Measurements from ENCODE around the gene EP400.

EP400 gene

GRCh38 chr12:131928080-131928710 is 21.5 kb upstream of the EP400 start:
- H4K20me1 ChIP-seq (ENCODE audit: low read depth, low read length), result no peaks in the 10 kb centered on the region; the same call in 1 of the 2 replicates
- H2AFZ ChIP-seq (ENCODE audit: low read depth, low read length, severe bottlenecking), result peak overlapping the region; percentile 94
- H3K36me3 ChIP-seq (ENCODE audit: low read length), result peaks cover 12% of the 10 kb centered on the region; the same call in 1 of the 2 replicates
- H3K9me3 ChIP-seq (ENCODE audit: insufficient read depth, low read length), result no peaks in the 10 kb centered on the region
- H3K27me3 ChIP-seq (ENCODE audit: low read length), result no peaks in the 10 kb centered on the region
- peaks cover 10% of the 10 kb centered on the region; the same call in 1 of the 2 replicates for H3F3A ChIP-seq (ENCODE audit: insufficient read depth)
- H3K4me2 ChIP-seq (ENCODE audit: low read depth, low read length, poor library complexity, severe bottlenecking), result peak overlapping the region; percentile 87
- H3K27ac ChIP-seq (ENCODE audit: low read depth, low read length), result no peak overlapping the region
- peaks cover 20% of the 10 kb centered on the region for H3K79me2 ChIP-seq (ENCODE audit: insufficient read depth, low read length)
- peak overlapping the region; percentile 67 for H3K4me3 ChIP-seq (ENCODE audit: insufficient read depth, low read length, poor library complexity, severe bottlenecking)
- H3K9me2 ChIP-seq (replicated peaks; ENCODE audit: insufficient read depth, low read length), result no peaks in the 10 kb centered on the region
- no peak for TF ChIP-seq EZH2phosphoT487 (conservative IDR thresholded peaks at IDR 0.05; ENCODE audit: low read length)
- no peak for TF ChIP-seq CTCF (IDR thresholded peaks at IDR 0.05; ENCODE audit: insufficient read depth, low read length, poor library complexity, severe bottlenecking)
- H3K9ac ChIP-seq (ENCODE audit: low read length), result peak overlapping the region; percentile 79

GRCh38 chr12:131928711-131929580 is 20.8 kb upstream of the EP400 start, which contains the start of gene PUS1:
PUS1 (plus strand) TSS chr12:131929276; CDS start chr12:131929723, 447 bp downstream.
- no peaks in the 10 kb centered on the region for H3K9me3 ChIP-seq (ENCODE audit: insufficient read depth, low read length)
- H3K9me2 ChIP-seq (replicated peaks; ENCODE audit: insufficient read depth, low read length), result no peaks in the 10 kb centered on the region
- peak within 1 kb of the TSS; percentile 94 for H2AFZ ChIP-seq (ENCODE audit: low read depth, low read length, severe bottlenecking)
- H3K9ac ChIP-seq (ENCODE audit: low read length), result peak within 1 kb of the TSS; percentile 79
- H3K27ac ChIP-seq (ENCODE audit: low read depth, low read length), result peak within 1 kb of the TSS; percentile 19
- H3K4me3 ChIP-seq (ENCODE audit: insufficient read depth, low read length, poor library complexity, severe bottlenecking), result peak within 1 kb of the TSS; percentile 68
- peak within 1 kb of the TSS; percentile 87 for H3K4me2 ChIP-seq (ENCODE audit: low read depth, low read length, poor library complexity, severe bottlenecking)
- no peaks in the 10 kb centered on the region; the same call in 1 of the 2 replicates for H4K20me1 ChIP-seq (ENCODE audit: low read depth, low read length)
- peaks cover 10% of the 10 kb centered on the region; the same call in 1 of the 2 replicates for H3F3A ChIP-seq (ENCODE audit: insufficient read depth)
- H3K27me3 ChIP-seq (ENCODE audit: low read length), result no peaks in the 10 kb centered on the region
- TF ChIP-seq CTCF (IDR thresholded peaks at IDR 0.05; ENCODE audit: insufficient read depth, low read length, poor library complexity, severe bottlenecking), result no peak
- no peak for TF ChIP-seq EZH2phosphoT487 (conservative IDR thresholded peaks at IDR 0.05; ENCODE audit: low read length)
- H3K79me2 ChIP-seq (ENCODE audit: insufficient read depth, low read length), result peaks cover 20% of the 10 kb centered on the region
- peaks cover 16% of the 10 kb centered on the region; the same call in 1 of the 2 replicates for H3K36me3 ChIP-seq (ENCODE audit: low read length)

GRCh38 chr12:131929581-131930456 is 19.9 kb upstream of the EP400 start:
- H2AFZ ChIP-seq (ENCODE audit: low read depth, low read length, severe bottlenecking), result peak overlapping the region; percentile 17

More at GRCh38 chr12:131929581-131930456, 19.9 kb upstream of the EP400 start:
- Histone ChIP-seq H3K4me2 (ENCODE audit: low read depth, low read length, poor library complexity, severe bottlenecking) (peak overlapping the region; percentile 85), H3K9me2 (replicated peaks; ENCODE audit: insufficient read depth, low read length) (no peaks in the 10 kb centered on the region), H3K79me2 (ENCODE audit: insufficient read depth, low read length) (peaks cover 20% of the 10 kb centered on the region), H3K4me3 (ENCODE audit: insufficient read depth, low read length, poor library complexity, severe bottlenecking) (peak overlapping the region; percentile 68), H3K27ac (ENCODE audit: low read depth, low read length) (peak overlapping the region; percentile 19), H3K9ac (ENCODE audit: low read length) (peak overlapping the region; percentile 79), H3K27me3 (ENCODE audit: low read length) (no peaks in the 10 kb centered on the region), H4K20me1 (ENCODE audit: low read depth, low read length) (no peaks in the 10 kb centered on the region; the same call in 1 of the 2 replicates), H3K9me3 (ENCODE audit: insufficient read depth, low read length) (no peaks in the 10 kb centered on the region), H3F3A (ENCODE audit: insufficient read depth) (0 out of 2 replicates have a peak, but pooled peaks cover 2% of the 10 kb centered on the region), H3K36me3 (ENCODE audit: low read length) (peaks cover 16% of the 10 kb centered on the region; the same call in 1 of the 2 replicates)
- TF ChIP-seq EZH2phosphoT487 (conservative IDR thresholded peaks at IDR 0.05; ENCODE audit: low read length) (no peak), CTCF (IDR thresholded peaks at IDR 0.05; ENCODE audit: insufficient read depth, low read length, poor library complexity, severe bottlenecking) (no peak)
